Stimulated activated CD8-positive, alpha-beta memory T cell treated with anti-CD3 and anti-CD28 coated beads, Interleukin-7, amount 100 ng/mL, for 4 hours (primary cell): Measurements from ENCODE around the gene ANTXR1.
"Not testable (repeated sequence)": the region's sequence is repeated elsewhere in the genome, so short reads cannot be mapped to it uniquely, and the experiment has no call there.

Experiments
- DNase-seq, 2 donors: peaks; one replicate each; pipeline ENCODE4 v3.0.0-alpha.2; 2020; ENCODE audit warnings: low read depth in 2 of 2

ANTXR1 gene

DNA sequence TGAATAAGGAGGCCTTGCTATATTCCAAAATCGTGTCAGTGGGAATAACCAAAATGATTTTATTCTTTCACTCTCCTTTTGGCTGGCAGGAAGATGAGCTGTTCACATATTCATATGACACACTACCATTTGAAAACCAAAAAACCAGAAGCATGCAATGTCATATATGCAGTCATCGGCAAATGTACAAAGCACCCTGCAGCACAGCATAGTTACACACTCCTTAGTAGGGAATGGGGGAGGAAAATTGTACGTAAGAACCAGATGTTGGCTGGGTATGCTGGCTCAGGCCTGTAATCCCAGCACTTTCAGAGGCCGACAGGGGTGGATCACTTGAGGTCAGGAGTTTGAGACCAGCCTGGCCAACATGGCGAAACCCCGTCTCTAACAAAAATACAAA is 197.4 kb downstream of the ANTXR1 start:
- no peak for DNase-seq

DNA sequence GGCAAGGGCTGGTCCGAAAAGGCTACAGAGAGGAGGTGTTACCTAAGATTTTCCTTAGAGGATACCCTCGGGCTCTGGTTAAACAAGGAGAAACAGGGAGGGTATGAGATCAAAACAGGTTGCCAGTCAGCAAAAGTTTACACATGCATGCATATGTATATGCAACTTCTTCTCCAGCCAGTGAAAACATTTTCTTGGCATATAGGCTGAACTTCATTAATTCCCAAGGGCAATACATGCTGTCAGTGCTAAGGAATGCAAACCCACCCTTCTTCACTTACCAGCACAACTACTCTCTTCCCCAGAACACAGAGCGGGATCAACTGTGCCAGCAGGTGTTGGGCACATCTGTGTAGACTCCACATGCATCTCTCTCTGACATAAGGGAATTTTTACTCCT is 198.1 kb downstream of the ANTXR1 start:
- no peak for DNase-seq

- DNase-seq, result no peak
These were observed 198.7 kb downstream of the ANTXR1 start for GRCh38 chr2:69211686-69212085.

GRCh38 chr2:69212238-69213028 is 199.5 kb downstream of the ANTXR1 start:
- no peak for DNase-seq

- DNase-seq, result no peak
These were observed 200.2 kb downstream of the ANTXR1 start for GRCh38 chr2:69213201-69213600.

- DNase-seq, result no peak
These were observed 200.8 kb downstream of the ANTXR1 start for GRCh38 chr2:69213782-69214181.

DNA sequence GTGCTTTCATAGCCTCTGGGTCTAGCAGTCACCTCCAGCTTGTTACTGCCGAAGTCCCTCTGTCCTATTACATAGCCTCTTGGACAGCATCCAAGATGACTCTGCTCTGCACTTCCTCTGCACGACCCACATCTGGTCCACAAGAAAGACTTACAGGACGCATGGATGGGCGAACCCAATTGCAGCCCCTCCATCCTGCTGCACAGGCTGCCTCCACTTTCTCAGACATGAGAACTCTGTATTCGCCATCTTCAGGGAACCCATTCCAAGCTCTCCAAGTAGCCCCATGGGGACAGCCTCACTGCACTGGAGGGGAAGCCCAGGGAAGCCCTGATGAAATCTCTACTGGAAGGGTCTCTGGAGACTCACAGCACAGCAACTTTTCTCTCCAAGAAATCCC is 201.9 kb downstream of the ANTXR1 start:
- no peak for DNase-seq

GRCh38 chr2:69216535-69217332 is 203.8 kb downstream of the ANTXR1 start:
- DNase-seq, result no peak

GRCh38 chr2:69217333-69218080 is 204.5 kb downstream of the ANTXR1 start:
- no peak for DNase-seq

- no peak for DNase-seq
These were observed 208.5 kb downstream of the ANTXR1 start for GRCh38 chr2:69221512-69221911.

- DNase-seq, result no peak
These were observed 209.2 kb downstream of the ANTXR1 start for GRCh38 chr2:69221960-69222751.

- DNase-seq, result no peak
These were observed 210.1 kb downstream of the ANTXR1 start for GRCh38 chr2:69222953-69223658.

DNA sequence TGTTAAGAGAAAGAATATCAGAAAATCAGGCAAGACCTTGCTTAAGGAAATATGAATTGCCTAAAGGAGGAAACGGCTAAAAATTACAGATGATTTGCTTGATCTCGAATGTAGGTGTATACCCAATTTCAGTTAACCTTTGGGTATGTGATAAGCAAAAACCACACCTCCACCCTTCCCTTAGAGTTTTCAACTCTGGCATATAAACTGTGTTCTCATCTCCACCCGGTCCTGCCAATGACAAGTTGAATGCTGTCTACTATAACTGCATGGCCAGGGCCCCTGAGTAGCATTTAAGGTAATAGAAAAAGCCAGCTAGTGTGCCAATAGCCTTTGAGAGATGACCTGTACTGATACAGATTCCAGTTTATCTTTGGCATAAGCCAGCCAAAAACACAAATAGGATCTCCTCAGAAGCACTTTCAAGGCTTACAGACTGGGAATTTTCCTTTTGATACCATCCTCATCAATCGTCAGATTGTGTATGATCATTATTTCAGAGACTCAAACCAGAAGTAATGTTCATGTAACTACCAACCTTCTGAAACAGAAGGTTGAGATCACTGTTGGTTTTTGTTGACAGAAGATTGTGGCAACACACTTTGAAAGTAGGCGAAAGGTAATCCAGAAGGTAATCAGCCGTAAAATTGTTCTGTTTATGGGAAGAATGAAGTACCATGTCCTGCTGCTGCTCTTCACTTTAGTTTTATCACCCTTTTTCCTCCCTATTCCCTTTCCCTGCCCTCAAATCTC is 211.0 kb downstream of the ANTXR1 start:
- no peak for DNase-seq

- no peak for DNase-seq
These were observed 211.5 kb downstream of the ANTXR1 start for GRCh38 chr2:69224512-69224837.

GRCh38 chr2:69225933-69226332 is 213.0 kb downstream of the ANTXR1 start:
- no peak for DNase-seq

- no peak for DNase-seq
These were observed 213.9 kb downstream of the ANTXR1 start for GRCh38 chr2:69226903-69227302.

- DNase-seq, result no peak
These were observed 214.7 kb downstream of the ANTXR1 start for GRCh38 chr2:69227716-69228115.

DNA sequence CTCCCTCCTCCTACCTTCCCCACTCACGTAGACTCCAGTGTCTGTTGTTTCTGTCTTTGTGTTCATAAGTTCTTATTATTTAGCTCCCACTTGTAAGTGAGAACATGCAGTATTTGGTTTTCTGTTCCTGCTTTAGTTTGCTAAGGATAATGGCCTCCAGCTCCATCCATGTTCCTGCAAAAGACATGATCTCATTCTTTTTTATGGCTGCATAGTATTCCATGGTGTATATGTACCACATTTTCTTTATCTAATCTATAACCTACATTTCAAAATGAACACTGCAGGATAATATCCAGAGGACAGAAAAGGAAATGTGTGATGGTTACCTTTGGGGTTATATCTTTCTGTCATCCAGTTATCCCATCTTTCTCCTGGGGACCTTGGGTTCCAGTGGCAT is 218.0 kb downstream of the ANTXR1 start:
- not testable (repeated sequence) for DNase-seq

GRCh38 chr2:69231612-69232277 is 218.8 kb downstream of the ANTXR1 start:
- DNase-seq, result no peak

DNA sequence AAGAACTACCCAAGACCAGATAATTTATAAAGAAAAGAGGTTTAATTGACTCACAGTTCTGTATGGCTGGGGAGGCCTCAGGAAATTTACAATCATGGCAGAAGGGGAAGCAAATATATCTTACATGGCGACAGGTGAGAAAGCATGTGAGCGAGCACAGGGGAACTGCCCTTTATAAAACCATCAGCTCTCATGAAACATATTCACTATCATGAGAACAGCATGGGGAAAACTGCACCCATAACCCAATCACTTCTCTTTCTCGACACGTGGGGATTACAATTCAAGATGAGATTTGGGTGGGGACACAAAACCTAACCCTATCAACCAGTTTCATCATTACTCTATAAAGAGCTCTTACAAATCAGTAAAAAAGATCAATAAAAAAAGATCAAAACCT is 222.9 kb downstream of the ANTXR1 start:
- DNase-seq, result not testable (repeated sequence)
